Hepatocyte (in vitro differentiated cells): ENCODE results near the gene HYCC2. TPM values are rescaled to one million over a fixed set of nuclear protein-coding genes. Genes with fewer than 3 reads are reported as not detected.

Experiments used
- DNase-seq: peaks from one replicate; pipeline ENCODE4 v3.0.0-alpha.2; 2016; ENCODE audit warnings: low spot score
- H2AFZ ChIP-seq: fragments of 200-600 bp; sonication (generic); 2 replicates; pipeline ENCODE4 v1.6.0; 2016; ENCODE audit warnings: antibody characterized with exemption, mild to moderate bottlenecking
- H3K27ac ChIP-seq: fragments of 200-600 bp; sonication (generic); 2 replicates; pipeline ENCODE4 v1.5.1; 2016; ENCODE audit warnings: mild to moderate bottlenecking
- H3K27me3 ChIP-seq: fragments of 200-600 bp; sonication (generic); 2 replicates; pipeline ENCODE4 v1.6.1; 2016
- H3K36me3 ChIP-seq: fragments of 200-600 bp; sonication (generic); replicated peaks from 2 replicates; pipeline ENCODE4 v1.5.1; 2016; ENCODE audit warnings: low read depth; ENCODE audit not compliant: insufficient read depth
- H3K4me1 ChIP-seq: fragments of 200-600 bp; sonication (generic); 2 replicates; pipeline ENCODE4 v1.5.1; 2016; ENCODE audit warnings: mild to moderate bottlenecking, moderate library complexity; ENCODE audit not compliant: insufficient read depth
- H3K4me2 ChIP-seq: fragments of 200-600 bp; sonication (generic); 2 replicates; pipeline ENCODE4 v1.6.0; 2016
- H3K4me3 ChIP-seq: fragments of 200-600 bp; sonication (generic); 2 replicates; pipeline ENCODE4 v1.5.1; 2016; ENCODE audit warnings: mild to moderate bottlenecking
- H3K79me2 ChIP-seq: fragments of 200-600 bp; sonication (generic); 2 replicates; pipeline ENCODE4 v1.6.0; 2017; ENCODE audit warnings: mild to moderate bottlenecking
- H3K9me2 ChIP-seq: fragments of 200-600 bp; sonication (generic); replicated peaks from 2 replicates; pipeline ENCODE4 v1.6.0; 2017; ENCODE audit warnings: mild to moderate bottlenecking; ENCODE audit not compliant: insufficient read depth
- H3K9me3 ChIP-seq: fragments of 200-600 bp; sonication (generic); 2 replicates; pipeline ENCODE4 v1.5.1; 2016; ENCODE audit warnings: low read depth, mild to moderate bottlenecking
- H4K20me1 ChIP-seq: fragments of 200-600 bp; sonication (generic); 2 replicates; pipeline ENCODE4 v1.6.0; 2016; ENCODE audit warnings: mild to moderate bottlenecking; ENCODE audit not compliant: insufficient read depth, poor library complexity, severe bottlenecking
- CTCF ChIP-seq: fragments of 200-600 bp; sonication (generic); IDR thresholded peaks from 2 replicates; pipeline ENCODE4 v1.5.1; 2016; ENCODE audit warnings: antibody characterized with exemption, mild to moderate bottlenecking; ENCODE audit not compliant: poor library complexity
- EZH2 ChIP-seq: fragments of 200-600 bp; sonication (generic); IDR thresholded peaks from 2 replicates; pipeline ENCODE4 v1.6.1; 2016; ENCODE audit warnings: antibody characterized with exemption, mild to moderate bottlenecking, borderline replicate concordance
- EZH2phosphoT487 ChIP-seq: fragments of 200-600 bp; sonication (generic); IDR thresholded peaks from one replicate; pipeline ENCODE4 v1.6.1; 2018; ENCODE audit warnings: antibody characterized with exemption, mild to moderate bottlenecking, low read depth, moderate library complexity; ENCODE audit not compliant: unreplicated experiment, severe bottlenecking
- polyA plus RNA-seq: library from polyadenylated mRNA; unstranded; fragments of >200 nt; fragmentation: Nextera tagmentation; extraction: Ambion mirVana; gene quantifications from 2 replicates; pipeline ENCODE4 v1.2.1, GENCODE V29; 2016
- small RNA-seq: library from RNA; depleted of rRNA; stranded (forward); fragments of <200 nt; gene quantifications from one replicate; pipeline ENCODE3, GENCODE V24; 2014
- total RNA-seq: library from RNA; depleted of rRNA; stranded (reverse); fragments of >200 nt; gene quantifications from 2 replicates; pipeline ENCODE4 v1.2.3, GENCODE V29; 2014

The HYCC2 gene
- total and polyA plus RNA-seq, 2 experiments from 2014 or later = 6.7 to 9.7 TPM

GRCh38 chr2:201024518-201024917 lies 47.0 kb downstream of the HYCC2 start:
- no peak for DNase-seq
- H3K4me2 ChIP-seq = no peak overlapping the region
- no peak for TF ChIP-seq EZH2
- TF ChIP-seq EZH2phosphoT487 = no peak
- no peak for TF ChIP-seq CTCF
- H3K79me2 ChIP-seq = peaks cover 17% of the 10 kb centered on the region
- H3K4me1 ChIP-seq = no peaks in the 10 kb centered on the region
- no peak overlapping the region for H2AFZ ChIP-seq
- H3K4me3 ChIP-seq = no peak overlapping the region
- no peaks in the 10 kb centered on the region for H3K36me3 ChIP-seq
- no peaks in the 10 kb centered on the region for H3K9me2 ChIP-seq
- no peaks in the 10 kb centered on the region for H3K27me3 ChIP-seq
- H3K27ac ChIP-seq = no peak overlapping the region
- no peaks in the 10 kb centered on the region for H3K9me3 ChIP-seq
- H4K20me1 ChIP-seq = no peaks in the 10 kb centered on the region

- no peak for DNase-seq
- Histone ChIP-seq H3K27ac (no peak overlapping the region), H3K4me2 (peak overlapping the region; percentile 11), H3K79me2 (peaks cover 12% of the 10 kb centered on the region), H2AFZ (no peak overlapping the region), H3K36me3 (no peaks in the 10 kb centered on the region), H3K4me1 (no peaks in the 10 kb centered on the region), H3K27me3 (no peaks in the 10 kb centered on the region), H3K4me3 (no peak overlapping the region), H3K9me3 (no peaks in the 10 kb centered on the region), H4K20me1 (no peaks in the 10 kb centered on the region), H3K9me2 (no peaks in the 10 kb centered on the region)
- TF ChIP-seq EZH2 = no peak
- TF ChIP-seq CTCF = no peak
- TF ChIP-seq EZH2phosphoT487 = no peak
Measured at GRCh38 chr2:201021914-201022313, 49.6 kb downstream of the HYCC2 start.

Small RNA genes lying within 50 kb of the gene (small RNA-seq; reads per million reads assigned to genes)
- not detected for gene RNU6-1206P

Other genes starting within 250 kb of the HYCC2 start
- 82.2 and 98.4 TPM in 2 replicates for gene CLK1, start 207.0 kb downstream of the HYCC2 start, total RNA-seq
- gene CLK1, start 207.0 kb downstream of the HYCC2 start, polyA plus RNA-seq = 51.0 and 61.6 TPM in 2 replicates
- gene PPIL3, start 182.6 kb downstream of the HYCC2 start, total RNA-seq = 56.6 and 59.0 TPM in 2 replicates
- gene PPIL3, start 182.6 kb downstream of the HYCC2 start, polyA plus RNA-seq = 23.0 and 26.4 TPM in 2 replicates
- gene NIF3L1, start 182.3 kb downstream of the HYCC2 start, total RNA-seq = 17.3 and 23.7 TPM in 2 replicates
- 14.0 and 17.0 TPM in 2 replicates for gene NIF3L1, start 182.3 kb downstream of the HYCC2 start, polyA plus RNA-seq
- 15.2 and 18.1 TPM in 2 replicates for gene ORC2, start 108.0 kb downstream of the HYCC2 start, total RNA-seq
- gene ORC2, start 108.0 kb downstream of the HYCC2 start, polyA plus RNA-seq = 10.5 and 11.4 TPM in 2 replicates
- gene NDUFB3, start 330 bp upstream of the HYCC2 start, total RNA-seq = 83.0 and 96.2 TPM in 2 replicates
- gene NDUFB3, start 330 bp upstream of the HYCC2 start, polyA plus RNA-seq = 229 and 230 TPM in 2 replicates
- 60.6 and 65.9 TPM in 2 replicates for gene CFLAR, start 44.5 kb upstream of the HYCC2 start, total RNA-seq
- 46.0 and 54.1 TPM in 2 replicates for gene CFLAR, start 44.5 kb upstream of the HYCC2 start, polyA plus RNA-seq
- gene CASP10, start 111.5 kb upstream of the HYCC2 start, total RNA-seq = 7.2 and 11.0 TPM in 2 replicates
- gene CASP10, start 111.5 kb upstream of the HYCC2 start, polyA plus RNA-seq = 1.6 and 2.0 TPM in 2 replicates
- gene CASP8, start 188.9 kb upstream of the HYCC2 start, total RNA-seq = 24.4 and 27.7 TPM in 2 replicates
- gene CASP8, start 188.9 kb upstream of the HYCC2 start, polyA plus RNA-seq = 14.6 and 17.1 TPM in 2 replicates